SKM-1 (cell line): ENCODE data around the gene NUP188.

ENCODE experiments used
- DNase-seq: peaks from one replicate; lab custom pipeline; 2025; ENCODE audit not compliant: unreplicated experiment; lab: John Stamatoyannopoulos, UW

Gene NUP188

GRCh38 chr9:129007035-129007765 lies 59.7 kb downstream of the NUP188 start:
- no peak for DNase-seq

GRCh38 chr9:129007766-129008468 lies 60.4 kb downstream of the NUP188 start:
- DNase-seq, result no peak

- no peak for DNase-seq
These were observed 61.0 kb downstream of the NUP188 start for GRCh38 chr9:129008469-129008965.

- no peak for DNase-seq
These were observed 61.6 kb downstream of the NUP188 start for GRCh38 chr9:129008986-129009583.

GRCh38 chr9:129009584-129010141 lies 62.2 kb downstream of the NUP188 start:
- no peak for DNase-seq

GRCh38 chr9:129010267-129010975 lies 62.9 kb downstream of the NUP188 start:
- DNase-seq, result no peak

GRCh38 chr9:129011170-129011569 lies 63.7 kb downstream of the NUP188 start:
- DNase-seq, result no peak

GRCh38 chr9:129011761-129012181 lies 64.3 kb downstream of the NUP188 start:
- no peak for DNase-seq

GRCh38 chr9:129012343-129012742 lies 64.8 kb downstream of the NUP188 start:
- DNase-seq, result no peak

GRCh38 chr9:129012893-129013448 lies 65.5 kb downstream of the NUP188 start:
- no peak for DNase-seq

GRCh38 chr9:129013674-129014073 lies 66.2 kb downstream of the NUP188 start:
- no peak for DNase-seq

- no peak for DNase-seq
These were observed 66.6 kb downstream of the NUP188 start for GRCh38 chr9:129014124-129014523.

GRCh38 chr9:129014608-129015007 lies 67.1 kb downstream of the NUP188 start:
- no peak for DNase-seq

GRCh38 chr9:129021091-129021490 lies 73.6 kb downstream of the NUP188 start:
- no peak for DNase-seq

- no peak for DNase-seq
These were observed 74.5 kb downstream of the NUP188 start for GRCh38 chr9:129022037-129022436.

- no peak for DNase-seq
These were observed 75.8 kb downstream of the NUP188 start for GRCh38 chr9:129023036-129023907.

GRCh38 chr9:129023908-129024233 lies 76.4 kb downstream of the NUP188 start:
- DNase-seq, result no peak

- DNase-seq, result no peak
These were observed 79.1 kb downstream of the NUP188 start for GRCh38 chr9:129026442-129027223.

GRCh38 chr9:129027224-129027684 lies 79.8 kb downstream of the NUP188 start:
- no peak for DNase-seq
